ENCODE results near the gene DMBT1.

DNA sequence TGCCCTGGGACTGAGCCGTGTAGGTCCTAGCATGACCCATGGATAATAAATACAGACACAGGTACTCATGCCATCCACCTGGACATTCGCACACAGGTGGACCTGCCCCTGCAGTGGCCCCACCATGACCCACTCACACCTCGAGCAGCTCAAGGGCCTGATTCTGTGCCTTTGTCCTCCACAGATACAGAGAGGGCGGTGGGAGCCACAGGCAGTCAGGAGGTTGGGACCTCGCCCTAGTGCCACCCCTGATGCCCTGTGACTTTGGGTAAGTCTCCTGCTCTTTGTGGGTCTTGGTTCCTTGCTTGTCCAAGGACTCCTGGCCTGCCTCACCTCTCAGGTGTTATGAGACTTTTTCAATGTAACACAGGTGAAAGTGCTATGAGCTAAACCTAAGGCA, 96.2 kb downstream of the DMBT1 start:
- TF ChIP-seq, protein P1, sequence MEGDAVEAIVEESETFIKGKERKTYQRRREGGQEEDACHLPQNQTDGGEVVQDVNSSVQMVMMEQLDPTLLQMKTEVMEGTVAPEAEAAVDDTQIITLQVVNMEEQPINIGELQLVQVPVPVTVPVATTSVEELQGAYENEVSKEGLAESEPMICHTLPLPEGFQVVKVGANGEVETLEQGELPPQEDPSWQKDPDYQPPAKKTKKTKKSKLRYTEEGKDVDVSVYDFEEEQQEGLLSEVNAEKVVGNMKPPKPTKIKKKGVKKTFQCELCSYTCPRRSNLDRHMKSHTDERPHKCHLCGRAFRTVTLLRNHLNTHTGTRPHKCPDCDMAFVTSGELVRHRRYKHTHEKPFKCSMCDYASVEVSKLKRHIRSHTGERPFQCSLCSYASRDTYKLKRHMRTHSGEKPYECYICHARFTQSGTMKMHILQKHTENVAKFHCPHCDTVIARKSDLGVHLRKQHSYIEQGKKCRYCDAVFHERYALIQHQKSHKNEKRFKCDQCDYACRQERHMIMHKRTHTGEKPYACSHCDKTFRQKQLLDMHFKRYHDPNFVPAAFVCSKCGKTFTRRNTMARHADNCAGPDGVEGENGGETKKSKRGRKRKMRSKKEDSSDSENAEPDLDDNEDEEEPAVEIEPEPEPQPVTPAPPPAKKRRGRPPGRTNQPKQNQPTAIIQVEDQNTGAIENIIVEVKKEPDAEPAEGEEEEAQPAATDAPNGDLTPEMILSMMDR (IDR thresholded peaks at IDR 0.05) = no peak
- no peak for TF ChIP-seq POLR2A (IDR thresholded peaks at IDR 0.05; ENCODE audit: low read depth)
- TF ChIP-seq POLR2AphosphoS5 (IDR thresholded peaks at IDR 0.05) = no peak
- no peak for TF ChIP-seq EP300 (IDR thresholded peaks at IDR 0.05)
